ENCODE data around the gene FUCA2. TPM values are rescaled to one million over a fixed set of nuclear protein-coding genes. Genes with fewer than 3 reads are reported as not detected.

FUCA2 gene
- total RNA-seq, 5 donors from 2014 or later (not counting 1 experiment from before 2014, with no cell fraction given), result 4.6 to 9.0 (median 7.1) TPM

GRCh38 chr6:143501851-143502250 lies 9.7 kb downstream of the FUCA2 start:
- 100% methylated on average over 1 of the region's 2 CpGs for WGBS (ENCODE audit: insufficient coverage)
- H3K36me3 Mint-ChIP-seq, result peaks cover 34% of the 10 kb centered on the region
- H3K27ac ChIP-seq (ENCODE audit: low read length), result no peak overlapping the region
- DNase-seq, result no peak
- peaks cover 0 to 5% of the 10 kb centered on the region in 2 donors for H3K36me3 ChIP-seq (ENCODE audit: control insufficient read depth in 2 of 2, extremely low read depth in 1 of 2, insufficient read depth in 1 of 2, low read length in 1 of 2)
- H3K4me3 Mint-ChIP-seq, result no peak overlapping the region
- H3K4me1 ChIP-seq (ENCODE audit: control insufficient read depth in 1 of 2, extremely low read depth in 1 of 2, insufficient read depth in 2 of 2, low read length in 2 of 2), result peaks cover 7 to 13% of the 10 kb centered on the region in 2 experiments
- no peak for ATAC-seq (replicated peaks in 1 of 4)
- H3K4me1 Mint-ChIP-seq, result peaks cover 16 to 20% (median 18%) of the 10 kb centered on the region in 3 donors
- H3K9me3 ChIP-seq, result no peaks in the 10 kb centered on the region
- POLR2A ChIA-PET, result no interaction called here
- H3K27ac Mint-ChIP-seq, result no peak overlapping the region
- CTCF ChIA-PET, result interaction anchor here in 1 of 2 donors (1.4 kb wide), 1 partner anchor 12 kb away, joined by 3 read pairs; no protein-coding TSS in a partner anchor
- H3K27me3 ChIP-seq (replicated peaks in 1 of 2; ENCODE audit: control insufficient read depth in 2 of 2, extremely low read depth in 1 of 2, insufficient read depth in 2 of 2, low read length in 1 of 2), result no peaks in the 10 kb centered on the region
- H3K9me3 Mint-ChIP-seq, result no peaks in the 10 kb centered on the region
- H3K4me3 ChIP-seq (ENCODE audit: control insufficient read depth in 1 of 2, extremely low read depth in 1 of 2, low read length in 1 of 2), result no peak overlapping the region
- no peaks in the 10 kb centered on the region for H3K27me3 Mint-ChIP-seq

- Mint-ChIP-seq H3K27me3 (no peaks in the 10 kb centered on the region), H3K27ac (peak overlapping the region; percentile 55 to 80), H3K9me3 (no peaks in the 10 kb centered on the region), H3K36me3 (peaks cover 27% of the 10 kb centered on the region), H3K4me3 (peak overlapping the region in 1 of 3 donors; percentile 8), H3K4me1 (peaks cover 16 to 20% (median 16%) of the 10 kb centered on the region in 3 donors)
- Histone ChIP-seq H3K4me3 (ENCODE audit: control insufficient read depth in 1 of 2, extremely low read depth in 1 of 2, low read length in 1 of 2) (no peak overlapping the region), H3K4me1 (ENCODE audit: control insufficient read depth in 1 of 2, extremely low read depth in 1 of 2, insufficient read depth in 2 of 2, low read length in 2 of 2) (peaks cover 7 to 13% of the 10 kb centered on the region in 2 experiments), H3K9me3 (no peaks in the 10 kb centered on the region), H3K27ac (ENCODE audit: low read length) (no peak overlapping the region), H3K27me3 (replicated peaks in 1 of 2; ENCODE audit: control insufficient read depth in 2 of 2, extremely low read depth in 1 of 2, insufficient read depth in 2 of 2, low read length in 1 of 2) (no peaks in the 10 kb centered on the region), H3K36me3 (ENCODE audit: control insufficient read depth in 2 of 2, extremely low read depth in 1 of 2, insufficient read depth in 1 of 2, low read length in 1 of 2) (no peaks in the 10 kb centered on the region)
- ATAC-seq (replicated peaks in 1 of 4), result peak; percentile 79 to 89 (median 83)
- POLR2A ChIA-PET, result interaction anchor here in 1 of 2 donors (0.6 kb wide), 1 partner anchor 1056 kb away, joined by 4 read pairs; no protein-coding TSS in a partner anchor
- peak in 15 of 35 experiments; percentile 1 to 40 (median 26) for DNase-seq
- CTCF ChIA-PET, result interaction anchor here in 1 of 2 donors (0.7 to 2.0 kb wide), 2 partner anchors 15 to 905 kb away, joined by 3 to 6 read pairs; no protein-coding TSS in a partner anchor
- WGBS (ENCODE audit: insufficient coverage), result 56% methylated on average over 3 of the region's 4 CpGs
Measured at GRCh38 chr6:143498428-143498827, 13.1 kb downstream of the FUCA2 start.

DNA sequence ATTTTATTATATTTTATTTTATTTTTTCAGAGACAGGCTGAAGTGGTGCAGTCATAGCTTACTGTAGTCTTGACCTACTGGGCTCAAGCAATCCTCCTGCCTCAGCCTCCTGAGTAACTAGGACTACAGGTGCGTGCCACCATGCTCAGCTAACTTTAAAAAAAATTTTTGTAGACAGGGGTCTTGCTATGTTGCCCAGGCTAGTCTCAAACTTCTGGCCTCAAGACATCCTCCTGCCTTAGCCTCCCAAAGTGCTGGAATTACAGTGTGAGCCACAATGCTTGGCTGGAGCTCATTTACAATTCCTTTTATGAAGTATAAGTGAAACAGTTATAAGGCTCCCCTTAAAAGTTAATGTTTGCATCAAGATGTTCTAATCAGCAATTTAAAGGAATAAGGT lies 14.5 kb downstream of the FUCA2 start:
- Histone ChIP-seq H3K4me3 (ENCODE audit: control insufficient read depth in 1 of 2, extremely low read depth in 1 of 2, low read length in 1 of 2) (no peak overlapping the region), H3K4me1 (ENCODE audit: control insufficient read depth in 1 of 2, extremely low read depth in 1 of 2, insufficient read depth in 2 of 2, low read length in 2 of 2) (peaks cover 7 to 13% of the 10 kb centered on the region in 2 experiments), H3K27ac (ENCODE audit: low read length) (no peak overlapping the region), H3K27me3 (replicated peaks in 1 of 2; ENCODE audit: control insufficient read depth in 2 of 2, extremely low read depth in 1 of 2, insufficient read depth in 2 of 2, low read length in 1 of 2) (no peaks in the 10 kb centered on the region), H3K36me3 (ENCODE audit: control insufficient read depth in 2 of 2, extremely low read depth in 1 of 2, insufficient read depth in 1 of 2, low read length in 1 of 2) (no peaks in the 10 kb centered on the region), H3K9me3 (no peaks in the 10 kb centered on the region)
- H3K9me3 Mint-ChIP-seq, result no peaks in the 10 kb centered on the region
- ChIA-PET POLR2A (interaction anchor here in 1 of 2 donors (0.5 kb wide), 1 partner anchor 1963 kb away, joined by 8 read pairs; no protein-coding TSS in a partner anchor), CTCF (interaction anchor here (0.6 to 2.0 kb wide), 2 partner anchors 16 to 33 kb away, joined by 4 to 6 read pairs; no protein-coding TSS in a partner anchor)
- peaks cover 32% of the 10 kb centered on the region for H3K36me3 Mint-ChIP-seq
- peaks cover 16 to 20% (median 16%) of the 10 kb centered on the region in 3 donors for H3K4me1 Mint-ChIP-seq
- ATAC-seq (replicated peaks in 1 of 4) (no peak), DNase-seq (no peak)
- no CpG with 5 or more reads among the region's 1 CpG for WGBS (ENCODE audit: insufficient coverage)
- no peak overlapping the region for H3K27ac Mint-ChIP-seq
- H3K27me3 Mint-ChIP-seq, result no peaks in the 10 kb centered on the region
- H3K4me3 Mint-ChIP-seq, result no peak overlapping the region

GRCh38 chr6:143490775-143491174 lies 20.7 kb downstream of the FUCA2 start:
- H3K27me3 ChIP-seq (replicated peaks in 1 of 2; ENCODE audit: control insufficient read depth in 2 of 2, extremely low read depth in 1 of 2, insufficient read depth in 2 of 2, low read length in 1 of 2), result no peaks in the 10 kb centered on the region
- Mint-ChIP-seq H3K9me3 (no peaks in the 10 kb centered on the region), H3K27ac (no peak overlapping the region), H3K4me1 (no peaks in the 10 kb centered on the region), H3K4me3 (no peak overlapping the region), H3K36me3 (peaks cover 30% of the 10 kb centered on the region), H3K27me3 (no peaks in the 10 kb centered on the region)
- H3K4me3 ChIP-seq (ENCODE audit: control insufficient read depth in 1 of 2, extremely low read depth in 1 of 2, low read length in 1 of 2), result no peak overlapping the region
- ATAC-seq (replicated peaks in 1 of 4), result no peak
- no peaks in the 10 kb centered on the region for H3K9me3 ChIP-seq
- no peaks in the 10 kb centered on the region for H3K4me1 ChIP-seq (ENCODE audit: control insufficient read depth in 1 of 2, extremely low read depth in 1 of 2, insufficient read depth in 2 of 2, low read length in 2 of 2)
- H3K36me3 ChIP-seq (ENCODE audit: control insufficient read depth in 2 of 2, extremely low read depth in 1 of 2, insufficient read depth in 1 of 2, low read length in 1 of 2), result peaks cover 2 to 6% of the 10 kb centered on the region in 2 donors
- no peak overlapping the region for H3K27ac ChIP-seq (ENCODE audit: low read length)
- 98% methylated on average over 6 of the region's 8 CpGs for WGBS (ENCODE audit: insufficient coverage)
- no peak for DNase-seq
- ChIA-PET POLR2A (no interaction called here), CTCF (no interaction called here)

DNA sequence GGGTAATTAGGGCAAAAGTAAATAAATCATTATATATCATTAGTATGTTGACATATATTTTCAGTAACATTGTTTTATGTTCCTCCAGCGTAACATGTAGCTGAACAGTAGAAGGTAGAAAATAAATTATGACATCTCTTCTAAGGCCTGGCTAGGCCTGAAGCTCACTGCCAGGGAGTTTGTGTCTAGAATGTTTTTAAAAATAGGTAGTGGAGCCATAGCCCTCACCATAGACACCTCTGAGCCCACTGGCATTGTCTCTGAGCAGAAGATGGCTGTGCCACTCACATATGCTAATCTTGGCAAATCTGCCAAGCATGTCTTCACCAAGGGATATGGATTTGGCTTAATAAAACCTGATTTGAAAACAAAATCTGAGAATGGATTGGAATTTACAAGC lies 21.3 kb downstream of the FUCA2 start:
- peaks cover 3 to 6% of the 10 kb centered on the region in 2 donors for H3K36me3 ChIP-seq (ENCODE audit: control insufficient read depth in 2 of 2, extremely low read depth in 1 of 2, insufficient read depth in 1 of 2, low read length in 1 of 2)
- WGBS (ENCODE audit: insufficient coverage), result no CpG with 5 or more reads among the region's 1 CpG
- H3K4me3 ChIP-seq (ENCODE audit: control insufficient read depth in 1 of 2, extremely low read depth in 1 of 2, low read length in 1 of 2), result no peak overlapping the region
- POLR2A ChIA-PET, result interaction anchor here in 1 of 2 donors (0.5 kb wide), 1 partner anchor 114 kb away, joined by 3 read pairs; no protein-coding TSS in a partner anchor
- no peak for DNase-seq
- Mint-ChIP-seq H3K4me1 (no peaks in the 10 kb centered on the region), H3K27me3 (no peaks in the 10 kb centered on the region), H3K27ac (no peak overlapping the region), H3K9me3 (no peaks in the 10 kb centered on the region), H3K36me3 (peaks cover 31% of the 10 kb centered on the region), H3K4me3 (no peak overlapping the region)
- H3K9me3 ChIP-seq, result no peaks in the 10 kb centered on the region
- no peaks in the 10 kb centered on the region for H3K27me3 ChIP-seq (replicated peaks in 1 of 2; ENCODE audit: control insufficient read depth in 2 of 2, extremely low read depth in 1 of 2, insufficient read depth in 2 of 2, low read length in 1 of 2)
- H3K4me1 ChIP-seq (ENCODE audit: control insufficient read depth in 1 of 2, extremely low read depth in 1 of 2, insufficient read depth in 2 of 2, low read length in 2 of 2), result no peaks in the 10 kb centered on the region
- H3K27ac ChIP-seq (ENCODE audit: low read length), result no peak overlapping the region
- ATAC-seq (replicated peaks in 1 of 4), result no peak
- CTCF ChIA-PET, result interaction anchor here in 1 of 2 donors (1.3 kb wide), 1 partner anchor 21 kb away, joined by 4 read pairs; the partner anchor contains the start of gene FUCA2

DNA sequence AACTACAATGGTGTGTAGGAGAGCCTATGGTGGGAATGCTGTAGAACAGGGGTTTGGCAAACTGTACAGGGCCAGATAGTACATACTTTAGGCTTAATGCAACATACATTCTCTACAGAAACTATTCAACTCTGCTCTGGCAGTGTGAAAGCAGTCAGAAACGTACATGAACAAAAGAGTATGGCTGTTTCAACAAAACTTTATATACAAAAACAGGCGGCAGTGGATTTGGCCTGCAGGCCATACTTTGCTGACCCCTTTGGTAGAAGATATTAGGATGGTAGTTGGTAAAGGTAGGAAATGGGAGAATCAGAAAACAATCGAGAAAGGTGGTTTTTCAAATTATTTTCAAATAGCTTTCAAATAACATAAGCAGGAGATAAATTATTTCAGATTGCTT lies 24.8 kb downstream of the FUCA2 start:
- DNase-seq (no peak), ATAC-seq (replicated peaks in 1 of 4) (no peak)
- H3K9me3 Mint-ChIP-seq, result no peaks in the 10 kb centered on the region
- H3K36me3 Mint-ChIP-seq, result peaks cover 29% of the 10 kb centered on the region
- H3K27me3 ChIP-seq (replicated peaks in 1 of 2; ENCODE audit: control insufficient read depth in 2 of 2, extremely low read depth in 1 of 2, insufficient read depth in 2 of 2, low read length in 1 of 2), result no peaks in the 10 kb centered on the region
- no peak overlapping the region for H3K27ac ChIP-seq (ENCODE audit: low read length)
- H3K4me3 ChIP-seq (ENCODE audit: control insufficient read depth in 1 of 2, extremely low read depth in 1 of 2, low read length in 1 of 2), result no peak overlapping the region
- H3K27me3 Mint-ChIP-seq, result no peaks in the 10 kb centered on the region
- H3K9me3 ChIP-seq, result no peaks in the 10 kb centered on the region
- ChIA-PET POLR2A (interaction anchor here in 1 of 2 donors (0.6 kb wide), 1 partner anchor 230 kb away, joined by 3 read pairs; no protein-coding TSS in a partner anchor), CTCF (interaction anchor here in 1 of 2 donors (0.8 kb wide), 1 partner anchor 987 kb away, joined by 3 read pairs; no protein-coding TSS in a partner anchor)
- no peak overlapping the region for H3K4me3 Mint-ChIP-seq
- no peaks in the 10 kb centered on the region for H3K4me1 ChIP-seq (ENCODE audit: control insufficient read depth in 1 of 2, extremely low read depth in 1 of 2, insufficient read depth in 2 of 2, low read length in 2 of 2)
- no peaks in the 10 kb centered on the region for H3K4me1 Mint-ChIP-seq
- H3K27ac Mint-ChIP-seq, result no peak overlapping the region
- WGBS (ENCODE audit: insufficient coverage), result no CpG with 5 or more reads among the region's 3 CpGs
- H3K36me3 ChIP-seq (ENCODE audit: control insufficient read depth in 2 of 2, extremely low read depth in 1 of 2, insufficient read depth in 1 of 2, low read length in 1 of 2), result peaks cover 3 to 6% of the 10 kb centered on the region in 2 donors
